ENCODE data around the gene RERG.

- TF ChIP-seq CTCF (conservative IDR thresholded peaks at IDR 0.05; ENCODE audit: low read length) (no peak), EZH2phosphoT487 (IDR thresholded peaks at IDR 0.05; ENCODE audit: borderline replicate concordance, low read depth, low read length) (no peak)
Measured at GRCh38 chr12:15209782-15210181, 11.4 kb downstream of the RERG start.

Data from OCI-LY7 (cell line).